CD4-positive, CD25-positive, alpha-beta regulatory T cell (primary cell): ENCODE measurements around the gene CDON. TPM values are rescaled to one million over a fixed set of nuclear protein-coding genes. Genes with fewer than 3 reads are reported as not detected.

Experiments used
- ATAC-seq, 2 donors: fragments of 150-1000 bp; cut with Tn5 transposase; one replicate each; pipeline ENCODE4 v1.10.0; 2021; ENCODE audit warnings: low read depth in 2 of 2, moderate number of reproducible peaks in 2 of 2, moderate library complexity in 1 of 2
- DNase-seq, 3 donors: peaks; one replicate each; pipeline versions ENCODE4 v3.0.0 to v3.0.0-alpha.2; 2012 to 2022; ENCODE audit warnings: mixed read lengths in 1 of 3
- H3K27ac ChIP-seq: one replicate; pipeline ENCODE4 v1.7.0; 2013; ENCODE audit warnings: mild to moderate bottlenecking, low read length; ENCODE audit not compliant: insufficient read depth, poor library complexity, severe bottlenecking
- H3K27me3 ChIP-seq: one replicate; pipeline ENCODE4 v1.7.0; 2013; ENCODE audit warnings: low read length; ENCODE audit not compliant: control insufficient read depth, insufficient read depth
- H3K36me3 ChIP-seq: one replicate; pipeline ENCODE4 v1.7.0; 2013; ENCODE audit warnings: mild to moderate bottlenecking, low read length, moderate library complexity; ENCODE audit not compliant: control insufficient read depth, insufficient read depth
- H3K4me1 ChIP-seq: 2 replicates; pipeline ENCODE4 v1.7.0; 2013; ENCODE audit warnings: mild to moderate bottlenecking, low read length; ENCODE audit not compliant: insufficient read depth, control insufficient read depth, poor library complexity, severe bottlenecking
- H3K4me3 ChIP-seq: one replicate; pipeline ENCODE4 v1.7.0; 2013; ENCODE audit warnings: low read depth, mild to moderate bottlenecking, low read length, moderate library complexity
- H3K9me3 ChIP-seq, 2 experiments: 1 replicate in 1 of 2; 2 replicates in 1 of 2; pipeline ENCODE4 v1.7.0; 2013; ENCODE audit warnings: low read length in 2 of 2, mild to moderate bottlenecking in 1 of 2, moderate library complexity in 1 of 2; ENCODE audit not compliant: control insufficient read depth in 2 of 2
- H3K27ac Mint-ChIP-seq, 3 donors: one replicate each; pipeline ENCODE4 v1.8.0; 2020 to 2022; ENCODE audit warnings: mild to moderate bottlenecking in 3 of 3, mixed read lengths in 3 of 3, moderate library complexity in 2 of 3
- H3K27me3 Mint-ChIP-seq: one replicate; pipeline ENCODE4 v1.8.0; 2022; ENCODE audit warnings: mild to moderate bottlenecking, mixed read lengths
- H3K36me3 Mint-ChIP-seq: one replicate; pipeline ENCODE4 v1.8.0; 2020; ENCODE audit warnings: mixed read lengths
- H3K4me1 Mint-ChIP-seq, 4 donors: one replicate each; pipeline ENCODE4 v1.8.0; 2020 to 2022; ENCODE audit warnings: mixed read lengths in 4 of 4, mild to moderate bottlenecking in 1 of 4
- H3K4me3 Mint-ChIP-seq, 4 donors: one replicate each; pipeline ENCODE4 v1.8.0; 2020 to 2022; ENCODE audit warnings: mild to moderate bottlenecking in 4 of 4, mixed read lengths in 4 of 4, moderate library complexity in 3 of 4
- H3K9me3 Mint-ChIP-seq, 7 donors: one replicate each; pipeline ENCODE4 v1.8.0; 2020 to 2022; ENCODE audit warnings: mixed read lengths in 7 of 7, mild to moderate bottlenecking in 3 of 7, moderate library complexity in 2 of 7
- polyA plus RNA-seq, 4 donors: library from polyadenylated mRNA; unstranded; fragments of 300-500 nt; fragmentation: Illumina TruSeq; gene quantifications; one replicate each; pipeline ENCODE4 v1.2.3, GENCODE V29; 2021
- total RNA-seq: library from RNA; stranded (reverse); gene quantifications from one replicate; pipeline ENCODE4 v1.2.3, GENCODE V29; 2022

The CDON gene
- total and polyA plus RNA-seq, 5 donors from 2014 or later: 0.10 to 2.1 (median 0.87) TPM; not detected in 1

DNA sequence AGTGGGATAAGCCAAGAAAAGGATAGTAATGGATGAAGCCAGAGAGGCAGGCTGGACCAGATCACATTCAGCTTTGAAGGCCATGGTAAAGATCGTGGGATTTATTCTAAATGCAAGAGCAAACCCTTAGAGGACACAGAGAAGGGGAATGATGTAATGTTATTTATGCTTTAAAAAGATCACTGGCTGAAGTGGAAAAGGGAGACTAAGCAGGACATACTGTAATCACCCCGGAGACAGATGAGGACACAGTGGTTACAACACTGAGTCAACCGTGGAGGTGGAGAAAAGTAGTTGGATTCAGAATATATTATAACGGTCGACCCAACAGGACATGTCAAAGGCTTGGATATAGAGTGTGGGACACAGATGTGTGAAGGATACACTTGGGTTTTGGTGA lies 38.5 kb downstream of the CDON start:
- Mint-ChIP-seq H3K36me3 (no peaks in the 10 kb centered on the region), H3K9me3 (no peaks in the 10 kb centered on the region), H3K4me3 (no peak overlapping the region), H3K4me1 (peaks cover 0 to 4% (median 0%) of the 10 kb centered on the region in 4 donors), H3K27me3 (peaks cover 12% of the 10 kb centered on the region), H3K27ac (no peak overlapping the region)
- no peaks in the 10 kb centered on the region for H3K36me3 ChIP-seq
- no peaks in the 10 kb centered on the region for H3K4me1 ChIP-seq
- H3K27ac ChIP-seq: no peak overlapping the region
- no peak overlapping the region for H3K4me3 ChIP-seq
- peaks cover 6% of the 10 kb centered on the region for H3K27me3 ChIP-seq
- ATAC-seq (no peak), DNase-seq (no peak)
- H3K9me3 ChIP-seq: no peaks in the 10 kb centered on the region

DNA sequence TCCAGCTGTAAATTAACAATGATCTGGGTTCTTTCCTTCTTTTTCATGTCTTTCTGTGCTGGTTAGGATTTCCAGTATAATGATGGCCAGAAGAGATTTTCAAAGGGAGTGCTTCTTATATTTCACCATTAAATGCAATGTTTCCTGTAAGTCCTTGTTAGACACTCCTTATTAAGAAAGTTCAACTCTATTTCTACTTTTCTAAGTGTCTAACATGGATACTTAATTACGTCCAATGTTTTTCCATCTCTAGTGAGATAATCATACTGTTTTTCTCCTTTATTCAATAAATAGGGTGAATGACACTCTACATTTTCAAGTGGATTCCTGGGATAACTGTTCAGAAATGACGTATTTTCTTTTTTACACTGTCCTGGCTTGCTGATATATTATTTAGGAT lies 49.8 kb downstream of the CDON start:
- Mint-ChIP-seq H3K36me3 (peaks cover 8% of the 10 kb centered on the region), H3K27me3 (no peaks in the 10 kb centered on the region), H3K9me3 (no peaks in the 10 kb centered on the region), H3K4me3 (no peak overlapping the region), H3K4me1 (no peaks in the 10 kb centered on the region), H3K27ac (peak overlapping the region in 1 of 3 donors; percentile 73)
- Histone ChIP-seq H3K27ac (no peak overlapping the region), H3K4me1 (no peaks in the 10 kb centered on the region), H3K27me3 (no peaks in the 10 kb centered on the region), H3K36me3 (no peaks in the 10 kb centered on the region), H3K9me3 (no peaks in the 10 kb centered on the region), H3K4me3 (no peak overlapping the region)
- ATAC-seq (no peak), DNase-seq (no peak)

DNA sequence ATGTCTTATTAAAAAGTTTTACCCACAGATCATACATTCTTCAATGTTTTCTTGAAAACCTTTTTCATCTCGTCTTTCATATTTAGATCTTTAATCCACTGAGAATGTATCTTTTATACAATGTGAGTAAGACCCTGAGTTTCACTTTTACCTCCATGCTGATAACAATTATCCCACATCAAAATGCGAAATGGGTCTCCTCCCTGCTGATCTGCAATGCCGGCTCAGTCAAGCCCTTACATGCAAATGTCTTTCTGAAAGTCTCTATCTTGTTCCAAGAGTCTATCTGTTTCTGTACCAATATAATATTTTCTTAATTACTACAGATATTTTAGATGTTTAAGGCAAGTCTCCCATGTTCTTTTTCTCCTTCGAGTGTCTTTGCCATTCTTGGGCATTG lies 50.9 kb downstream of the CDON start:
- H3K9me3 Mint-ChIP-seq: no peaks in the 10 kb centered on the region
- no peak for DNase-seq
- no peak overlapping the region for H3K27ac ChIP-seq
- H3K4me3 ChIP-seq: no peak overlapping the region
- no peaks in the 10 kb centered on the region for H3K4me1 ChIP-seq
- H3K27me3 ChIP-seq: no peaks in the 10 kb centered on the region
- no peaks in the 10 kb centered on the region for H3K27me3 Mint-ChIP-seq
- no peaks in the 10 kb centered on the region for H3K36me3 ChIP-seq
- H3K4me3 Mint-ChIP-seq: no peak overlapping the region
- no peaks in the 10 kb centered on the region for H3K9me3 ChIP-seq
- no peaks in the 10 kb centered on the region for H3K4me1 Mint-ChIP-seq
- no peak for ATAC-seq
- peaks cover 8% of the 10 kb centered on the region for H3K36me3 Mint-ChIP-seq
- no peak overlapping the region for H3K27ac Mint-ChIP-seq

DNA sequence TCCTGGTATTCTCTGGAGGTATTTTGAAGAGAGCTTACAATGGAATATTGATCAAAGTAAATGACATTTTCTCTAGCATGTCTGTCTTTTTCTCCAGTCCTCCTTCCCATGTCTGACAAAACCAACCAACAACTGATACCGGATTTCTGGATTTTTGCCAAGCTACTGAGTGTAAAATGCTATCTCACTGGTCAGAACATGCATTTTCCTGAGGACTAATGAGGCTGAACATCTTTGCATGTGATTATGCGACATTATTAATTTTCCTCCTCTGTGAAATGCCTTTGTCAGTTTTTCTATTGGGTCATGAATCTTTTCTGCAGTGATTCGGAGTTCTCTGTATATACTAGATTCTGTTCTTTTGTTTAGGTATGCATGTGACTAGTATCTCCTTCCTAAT lies 51.4 kb downstream of the CDON start:
- Histone ChIP-seq H3K4me1 (no peaks in the 10 kb centered on the region), H3K4me3 (no peak overlapping the region), H3K27ac (no peak overlapping the region), H3K27me3 (no peaks in the 10 kb centered on the region), H3K9me3 (no peaks in the 10 kb centered on the region), H3K36me3 (no peaks in the 10 kb centered on the region)
- DNase-seq: no peak
- Mint-ChIP-seq H3K4me1 (no peaks in the 10 kb centered on the region), H3K36me3 (peaks cover 8% of the 10 kb centered on the region), H3K9me3 (no peaks in the 10 kb centered on the region), H3K4me3 (no peak overlapping the region), H3K27ac (no peak overlapping the region), H3K27me3 (no peaks in the 10 kb centered on the region)
- no peak for ATAC-seq

DNA sequence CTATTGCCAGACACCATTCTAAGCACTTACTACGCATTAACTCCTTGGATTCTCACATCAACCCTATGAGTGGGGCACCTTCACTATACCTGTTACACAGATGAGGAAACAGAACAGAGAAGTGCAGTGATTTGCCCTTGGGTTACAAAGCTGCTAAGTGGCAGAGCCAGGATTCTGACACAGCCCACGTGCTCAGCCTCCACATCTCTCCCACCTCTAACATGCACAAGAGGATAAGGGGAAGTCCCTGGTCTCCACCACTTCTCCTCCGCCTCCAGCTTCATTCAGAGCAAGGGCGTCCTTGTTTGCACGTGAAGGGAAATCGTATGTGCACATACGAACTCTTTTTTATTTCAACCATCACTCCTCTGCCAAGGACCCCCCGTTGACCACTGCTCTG lies 53.7 kb downstream of the CDON start:
- Mint-ChIP-seq H3K27ac (no peak overlapping the region), H3K9me3 (no peaks in the 10 kb centered on the region), H3K4me1 (no peaks in the 10 kb centered on the region), H3K4me3 (no peak overlapping the region), H3K36me3 (peaks cover 3% of the 10 kb centered on the region), H3K27me3 (no peaks in the 10 kb centered on the region)
- H3K9me3 ChIP-seq: no peaks in the 10 kb centered on the region
- no peaks in the 10 kb centered on the region for H3K27me3 ChIP-seq
- H3K4me1 ChIP-seq: no peaks in the 10 kb centered on the region
- H3K27ac ChIP-seq: no peak overlapping the region
- H3K36me3 ChIP-seq: no peaks in the 10 kb centered on the region
- ATAC-seq (no peak), DNase-seq (no peak)
- H3K4me3 ChIP-seq: no peak overlapping the region

DNA sequence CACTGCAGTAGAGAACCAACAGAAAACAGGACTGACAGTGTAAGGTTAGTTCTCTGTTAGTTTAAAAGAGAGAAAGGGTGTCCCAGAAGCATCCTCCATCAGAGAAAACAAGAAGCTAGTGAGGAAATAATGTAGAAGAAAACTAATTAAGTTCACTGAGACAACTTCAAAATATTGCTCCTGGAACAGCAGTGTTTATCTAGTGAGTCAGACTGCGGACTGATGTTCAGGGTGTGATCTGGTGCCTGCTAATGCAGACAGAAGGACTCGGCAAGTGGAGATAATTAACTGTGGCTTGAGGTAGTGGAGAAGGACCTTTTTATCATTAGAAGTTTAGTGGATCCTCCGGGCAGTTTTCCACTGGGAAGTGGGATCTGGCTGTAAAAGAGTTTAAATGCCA lies 55.4 kb downstream of the CDON start:
- no peak overlapping the region for H3K27ac ChIP-seq
- Mint-ChIP-seq H3K4me3 (no peak overlapping the region), H3K4me1 (no peaks in the 10 kb centered on the region), H3K9me3 (no peaks in the 10 kb centered on the region), H3K27ac (no peak overlapping the region), H3K27me3 (no peaks in the 10 kb centered on the region), H3K36me3 (peaks cover 3% of the 10 kb centered on the region)
- no peaks in the 10 kb centered on the region for H3K27me3 ChIP-seq
- no peak for DNase-seq
- no peaks in the 10 kb centered on the region for H3K9me3 ChIP-seq
- ATAC-seq: no peak
- no peaks in the 10 kb centered on the region for H3K36me3 ChIP-seq
- H3K4me3 ChIP-seq: no peak overlapping the region
- H3K4me1 ChIP-seq: no peaks in the 10 kb centered on the region

DNA sequence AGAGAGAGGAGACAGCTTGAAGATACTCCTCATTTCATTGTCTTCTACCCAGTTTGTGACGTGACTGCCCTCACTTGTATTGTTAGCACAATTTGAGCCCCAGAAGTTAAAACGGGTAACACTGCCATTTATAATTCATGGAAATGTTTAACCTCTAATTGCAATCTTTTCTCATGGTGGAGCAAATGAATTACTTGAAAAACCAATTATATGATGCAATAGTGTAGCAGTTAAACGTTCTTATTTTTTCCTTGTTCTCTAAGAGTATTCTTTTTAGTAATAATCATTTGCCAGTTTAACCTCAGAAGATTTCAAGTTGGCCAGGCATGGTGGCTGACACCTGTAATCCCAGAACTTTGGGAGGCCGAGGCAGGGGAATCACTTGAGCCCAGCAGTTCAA lies 56.6 kb downstream of the CDON start:
- Histone ChIP-seq H3K36me3 (no peaks in the 10 kb centered on the region), H3K27me3 (no peaks in the 10 kb centered on the region), H3K9me3 (no peaks in the 10 kb centered on the region), H3K4me1 (no peaks in the 10 kb centered on the region), H3K4me3 (no peak overlapping the region), H3K27ac (no peak overlapping the region)
- DNase-seq (no peak), ATAC-seq (no peak)
- Mint-ChIP-seq H3K27ac (no peak overlapping the region), H3K4me3 (no peak overlapping the region), H3K4me1 (no peaks in the 10 kb centered on the region), H3K36me3 (peaks cover 3% of the 10 kb centered on the region), H3K9me3 (no peaks in the 10 kb centered on the region), H3K27me3 (no peaks in the 10 kb centered on the region)

DNA sequence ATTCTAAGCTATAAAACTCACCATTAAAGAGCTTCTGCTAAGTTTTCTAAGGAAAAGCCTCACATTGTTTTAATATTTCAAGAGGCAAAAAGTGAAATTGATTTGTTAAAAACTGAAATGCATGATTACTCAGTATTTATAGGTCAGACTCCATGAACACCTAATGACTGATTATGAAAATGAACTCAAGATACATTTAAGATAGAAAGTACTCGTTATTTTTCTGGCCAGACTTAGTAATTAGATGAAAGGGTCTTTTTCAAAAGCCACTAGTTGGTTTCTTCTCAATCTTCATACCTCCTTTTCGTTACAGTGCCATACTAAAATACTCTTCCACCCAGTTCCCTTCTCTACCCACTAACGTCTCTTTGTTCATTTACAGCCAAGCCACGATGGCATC lies 60.5 kb downstream of the CDON start:
- no peaks in the 10 kb centered on the region for H3K36me3 ChIP-seq
- Mint-ChIP-seq H3K4me1 (no peaks in the 10 kb centered on the region), H3K9me3 (no peaks in the 10 kb centered on the region), H3K27ac (no peak overlapping the region), H3K27me3 (no peaks in the 10 kb centered on the region), H3K36me3 (peaks cover 2% of the 10 kb centered on the region), H3K4me3 (no peak overlapping the region)
- H3K9me3 ChIP-seq: no peaks in the 10 kb centered on the region
- H3K4me1 ChIP-seq: no peaks in the 10 kb centered on the region
- H3K27ac ChIP-seq: no peak overlapping the region
- H3K27me3 ChIP-seq: no peaks in the 10 kb centered on the region
- DNase-seq: no peak
- no peak for ATAC-seq
- no peak overlapping the region for H3K4me3 ChIP-seq
